ENCODE results near the gene LRRC4C. TPM values are rescaled to one million over a fixed set of nuclear protein-coding genes. Genes with fewer than 3 reads are reported as not detected.

The LRRC4C gene
- total and polyA plus RNA-seq, 4 donors, result 0.10 to 0.93 (median 0.30) TPM

DNA sequence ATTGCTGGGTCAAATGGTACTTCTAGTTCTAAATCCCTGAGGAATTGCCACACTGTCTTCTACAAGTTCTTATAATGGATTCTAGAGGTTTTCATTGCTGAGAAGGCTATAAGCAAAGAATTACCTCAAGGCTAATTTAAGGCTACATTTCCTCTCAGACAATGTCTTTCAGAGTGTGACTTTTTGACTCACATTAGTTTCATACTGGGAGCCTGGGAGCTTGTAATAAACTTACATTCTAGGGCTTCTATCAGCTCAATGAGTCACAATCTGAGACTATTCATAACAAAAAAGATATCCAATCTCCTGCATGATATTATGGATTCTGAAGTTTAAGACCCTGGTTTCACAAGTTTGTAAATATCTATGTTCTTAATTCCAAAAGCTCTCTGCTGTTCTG, 408.7 kb downstream of the LRRC4C start:
- H3K4me3 ChIP-seq (ENCODE audit: low read depth in 1 of 3, low read length in 3 of 3), result no peak overlapping the region
- no peak overlapping the region for H3K9ac ChIP-seq (ENCODE audit: low read depth in 1 of 2, low read length in 2 of 2)
- no peak overlapping the region for H3K27ac ChIP-seq (ENCODE audit: low read depth in 1 of 2, low read length in 2 of 2)
- no peaks in the 10 kb centered on the region for H3K9me3 ChIP-seq (ENCODE audit: control insufficient read depth in 4 of 4, low read length in 3 of 4)
- no peaks in the 10 kb centered on the region for H3K4me1 ChIP-seq (ENCODE audit: control insufficient read depth in 4 of 4, insufficient read depth in 4 of 4, low read length in 3 of 4)
- TF ChIP-seq, protein P1, sequence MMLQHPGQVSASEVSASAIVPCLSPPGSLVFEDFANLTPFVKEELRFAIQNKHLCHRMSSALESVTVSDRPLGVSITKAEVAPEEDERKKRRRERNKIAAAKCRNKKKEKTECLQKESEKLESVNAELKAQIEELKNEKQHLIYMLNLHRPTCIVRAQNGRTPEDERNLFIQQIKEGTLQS (IDR thresholded peaks at IDR 0.05), result no peak
- no peak for TF ChIP-seq HNF4A (conservative IDR thresholded peaks at IDR 0.05)
- no peak for TF ChIP-seq TAF1 (conservative IDR thresholded peaks at IDR 0.05)
- TF ChIP-seq YY1 (IDR thresholded peaks at IDR 0.05), result no peak
- TF ChIP-seq HNF4G (IDR thresholded peaks at IDR 0.05), result no peak
- TF ChIP-seq, protein P2, sequence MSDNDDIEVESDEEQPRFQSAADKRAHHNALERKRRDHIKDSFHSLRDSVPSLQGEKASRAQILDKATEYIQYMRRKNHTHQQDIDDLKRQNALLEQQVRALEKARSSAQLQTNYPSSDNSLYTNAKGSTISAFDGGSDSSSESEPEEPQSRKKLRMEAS (IDR thresholded peaks at IDR 0.05), result no peak
- TF ChIP-seq RXRA (IDR thresholded peaks at IDR 0.05), result no peak
- no peak for TF ChIP-seq FOXA1 (IDR thresholded peaks at IDR 0.05)
- TF ChIP-seq EGR1 (IDR thresholded peaks at IDR 0.05; ENCODE audit: low read depth in 2 of 2), result no peak
- no peak for TF ChIP-seq GABPA (IDR thresholded peaks at IDR 0.05 in 1 of 2, conservative IDR thresholded peaks at IDR 0.05 in 1 of 2)
- TF ChIP-seq JUND (IDR thresholded peaks at IDR 0.05), result no peak
- TF ChIP-seq, protein P3, sequence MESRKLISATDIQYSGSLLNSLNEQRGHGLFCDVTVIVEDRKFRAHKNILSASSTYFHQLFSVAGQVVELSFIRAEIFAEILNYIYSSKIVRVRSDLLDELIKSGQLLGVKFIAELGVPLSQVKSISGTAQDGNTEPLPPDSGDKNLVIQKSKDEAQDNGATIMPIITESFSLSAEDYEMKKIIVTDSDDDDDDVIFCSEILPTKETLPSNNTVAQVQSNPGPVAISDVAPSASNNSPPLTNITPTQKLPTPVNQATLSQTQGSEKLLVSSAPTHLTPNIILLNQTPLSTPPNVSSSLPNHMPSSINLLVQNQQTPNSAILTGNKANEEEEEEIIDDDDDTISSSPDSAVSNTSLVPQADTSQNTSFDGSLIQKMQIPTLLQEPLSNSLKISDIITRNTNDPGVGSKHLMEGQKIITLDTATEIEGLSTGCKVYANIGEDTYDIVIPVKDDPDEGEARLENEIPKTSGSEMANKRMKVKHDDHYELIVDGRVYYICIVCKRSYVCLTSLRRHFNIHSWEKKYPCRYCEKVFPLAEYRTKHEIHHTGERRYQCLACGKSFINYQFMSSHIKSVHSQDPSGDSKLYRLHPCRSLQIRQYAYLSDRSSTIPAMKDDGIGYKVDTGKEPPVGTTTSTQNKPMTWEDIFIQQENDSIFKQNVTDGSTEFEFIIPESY (IDR thresholded peaks at IDR 0.05), result no peak
- no peak for TF ChIP-seq RAD21 (IDR thresholded peaks at IDR 0.05)
- TF ChIP-seq, protein P4, sequence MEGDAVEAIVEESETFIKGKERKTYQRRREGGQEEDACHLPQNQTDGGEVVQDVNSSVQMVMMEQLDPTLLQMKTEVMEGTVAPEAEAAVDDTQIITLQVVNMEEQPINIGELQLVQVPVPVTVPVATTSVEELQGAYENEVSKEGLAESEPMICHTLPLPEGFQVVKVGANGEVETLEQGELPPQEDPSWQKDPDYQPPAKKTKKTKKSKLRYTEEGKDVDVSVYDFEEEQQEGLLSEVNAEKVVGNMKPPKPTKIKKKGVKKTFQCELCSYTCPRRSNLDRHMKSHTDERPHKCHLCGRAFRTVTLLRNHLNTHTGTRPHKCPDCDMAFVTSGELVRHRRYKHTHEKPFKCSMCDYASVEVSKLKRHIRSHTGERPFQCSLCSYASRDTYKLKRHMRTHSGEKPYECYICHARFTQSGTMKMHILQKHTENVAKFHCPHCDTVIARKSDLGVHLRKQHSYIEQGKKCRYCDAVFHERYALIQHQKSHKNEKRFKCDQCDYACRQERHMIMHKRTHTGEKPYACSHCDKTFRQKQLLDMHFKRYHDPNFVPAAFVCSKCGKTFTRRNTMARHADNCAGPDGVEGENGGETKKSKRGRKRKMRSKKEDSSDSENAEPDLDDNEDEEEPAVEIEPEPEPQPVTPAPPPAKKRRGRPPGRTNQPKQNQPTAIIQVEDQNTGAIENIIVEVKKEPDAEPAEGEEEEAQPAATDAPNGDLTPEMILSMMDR (IDR thresholded peaks at IDR 0.05; ENCODE audit: low read depth, low read length, missing input control), result no peak
- TF ChIP-seq SP1 (IDR thresholded peaks at IDR 0.05), result no peak
- TF ChIP-seq FOXA2 (IDR thresholded peaks at IDR 0.05), result no peak
- no peak for TF ChIP-seq NR2F2 (IDR thresholded peaks at IDR 0.05)
- TF ChIP-seq, protein P5, sequence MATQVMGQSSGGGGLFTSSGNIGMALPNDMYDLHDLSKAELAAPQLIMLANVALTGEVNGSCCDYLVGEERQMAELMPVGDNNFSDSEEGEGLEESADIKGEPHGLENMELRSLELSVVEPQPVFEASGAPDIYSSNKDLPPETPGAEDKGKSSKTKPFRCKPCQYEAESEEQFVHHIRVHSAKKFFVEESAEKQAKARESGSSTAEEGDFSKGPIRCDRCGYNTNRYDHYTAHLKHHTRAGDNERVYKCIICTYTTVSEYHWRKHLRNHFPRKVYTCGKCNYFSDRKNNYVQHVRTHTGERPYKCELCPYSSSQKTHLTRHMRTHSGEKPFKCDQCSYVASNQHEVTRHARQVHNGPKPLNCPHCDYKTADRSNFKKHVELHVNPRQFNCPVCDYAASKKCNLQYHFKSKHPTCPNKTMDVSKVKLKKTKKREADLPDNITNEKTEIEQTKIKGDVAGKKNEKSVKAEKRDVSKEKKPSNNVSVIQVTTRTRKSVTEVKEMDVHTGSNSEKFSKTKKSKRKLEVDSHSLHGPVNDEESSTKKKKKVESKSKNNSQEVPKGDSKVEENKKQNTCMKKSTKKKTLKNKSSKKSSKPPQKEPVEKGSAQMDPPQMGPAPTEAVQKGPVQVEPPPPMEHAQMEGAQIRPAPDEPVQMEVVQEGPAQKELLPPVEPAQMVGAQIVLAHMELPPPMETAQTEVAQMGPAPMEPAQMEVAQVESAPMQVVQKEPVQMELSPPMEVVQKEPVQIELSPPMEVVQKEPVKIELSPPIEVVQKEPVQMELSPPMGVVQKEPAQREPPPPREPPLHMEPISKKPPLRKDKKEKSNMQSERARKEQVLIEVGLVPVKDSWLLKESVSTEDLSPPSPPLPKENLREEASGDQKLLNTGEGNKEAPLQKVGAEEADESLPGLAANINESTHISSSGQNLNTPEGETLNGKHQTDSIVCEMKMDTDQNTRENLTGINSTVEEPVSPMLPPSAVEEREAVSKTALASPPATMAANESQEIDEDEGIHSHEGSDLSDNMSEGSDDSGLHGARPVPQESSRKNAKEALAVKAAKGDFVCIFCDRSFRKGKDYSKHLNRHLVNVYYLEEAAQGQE (IDR thresholded peaks at IDR 0.05), result no peak
- H3K27me3 ChIP-seq (ENCODE audit: control insufficient read depth in 4 of 4, insufficient read depth in 4 of 4, low read length in 3 of 4), result no peaks in the 10 kb centered on the region
- no peak for DNase-seq (ENCODE audit: low spot score)
- no peaks in the 10 kb centered on the region for H3K36me3 ChIP-seq (ENCODE audit: control insufficient read depth in 4 of 4, insufficient read depth in 3 of 4, low read depth in 1 of 4, low read length in 3 of 4)

Measured in liver (tissue), 9 donors.